ENCODE results near the gene ERP27. TPM values are rescaled to one million over a fixed set of nuclear protein-coding genes. Genes with fewer than 3 reads are reported as not detected.

ERP27 gene
- total RNA-seq, 1 donor from 2014 or later: 1.0 TPM

- FAIRE-seq: no peak
- H3K27ac ChIP-seq (ENCODE audit: low read depth, low read length): no peak overlapping the region
- H3K79me2 ChIP-seq (ENCODE audit: insufficient read depth, low read length): no peaks in the 10 kb centered on the region
- Mint-ChIP-seq H3K4me3 (ENCODE audit: unreplicated experiment) (no peak overlapping the region), H3K4me1 (ENCODE audit: low read depth, unreplicated experiment) (peaks cover 6% of the 10 kb centered on the region), H3K9me3 (ENCODE audit: unreplicated experiment) (peaks cover 3% of the 10 kb centered on the region), H3K27ac (ENCODE audit: unreplicated experiment) (no peak overlapping the region), H3K27me3 (ENCODE audit: low read depth, unreplicated experiment) (no peaks in the 10 kb centered on the region), H3K36me3 (ENCODE audit: low read depth, unreplicated experiment) (peaks cover 2% of the 10 kb centered on the region)
- TF ChIP-seq CTCF (IDR thresholded peaks at IDR 0.05; ENCODE audit: insufficient read depth, low read depth, low read length): no peak
- TF ChIP-seq EZH2 (IDR thresholded peaks at IDR 0.05; ENCODE audit: insufficient read depth, low read length): no peak
- no peak for DNase-seq (ENCODE audit: low read depth)
- H3K4me3 ChIP-seq (ENCODE audit: insufficient read depth, low read depth, low read length): no peak overlapping the region
- no peaks in the 10 kb centered on the region for H3K36me3 ChIP-seq (ENCODE audit: insufficient read depth, low read length)
- no peak overlapping the region for H3K4me2 ChIP-seq (ENCODE audit: low read length)
- H3K27me3 ChIP-seq (ENCODE audit: insufficient read depth, low read length): no peaks in the 10 kb centered on the region
- H3K4me1 ChIP-seq (ENCODE audit: insufficient read depth, low read length): no peaks in the 10 kb centered on the region
- no peaks in the 10 kb centered on the region for H4K20me1 ChIP-seq (ENCODE audit: insufficient read depth, low read length)
- no peaks in the 10 kb centered on the region for H3K9me3 ChIP-seq (ENCODE audit: insufficient read depth, low read depth, low read length)
- H3K9ac ChIP-seq (ENCODE audit: low read length): no peak overlapping the region
- H2AFZ ChIP-seq (ENCODE audit: low read depth, low read length): no peak overlapping the region
These were observed 3.8 kb downstream of the ERP27 start for GRCh38 chr12:14934511-14934910.

GRCh38 chr12:14931791-14932560, 6.4 kb downstream of the ERP27 start:
- no peak overlapping the region for H3K27ac Mint-ChIP-seq (ENCODE audit: unreplicated experiment)
- TF ChIP-seq CTCF (IDR thresholded peaks at IDR 0.05; ENCODE audit: insufficient read depth, low read depth, low read length) (no peak), EZH2 (IDR thresholded peaks at IDR 0.05; ENCODE audit: insufficient read depth, low read length) (no peak)
- no peak overlapping the region for H3K9ac ChIP-seq (ENCODE audit: low read length)
- H3K9me3 ChIP-seq (ENCODE audit: insufficient read depth, low read depth, low read length): no peaks in the 10 kb centered on the region
- H3K4me1 ChIP-seq (ENCODE audit: insufficient read depth, low read length): no peaks in the 10 kb centered on the region
- no peaks in the 10 kb centered on the region for H4K20me1 ChIP-seq (ENCODE audit: insufficient read depth, low read length)
- H3K79me2 ChIP-seq (ENCODE audit: insufficient read depth, low read length): no peaks in the 10 kb centered on the region
- no peak overlapping the region for H3K4me3 Mint-ChIP-seq (ENCODE audit: unreplicated experiment)
- no peaks in the 10 kb centered on the region for H3K27me3 ChIP-seq (ENCODE audit: insufficient read depth, low read length)
- H3K36me3 ChIP-seq (ENCODE audit: insufficient read depth, low read length): no peaks in the 10 kb centered on the region
- H3K4me3 ChIP-seq (ENCODE audit: insufficient read depth, low read depth, low read length): no peak overlapping the region
- no peak overlapping the region for H2AFZ ChIP-seq (ENCODE audit: low read depth, low read length)
- H3K27me3 Mint-ChIP-seq (ENCODE audit: low read depth, unreplicated experiment): no peaks in the 10 kb centered on the region
- no peaks in the 10 kb centered on the region for H3K36me3 Mint-ChIP-seq (ENCODE audit: low read depth, unreplicated experiment)
- no peak overlapping the region for H3K27ac ChIP-seq (ENCODE audit: low read depth, low read length)
- no peak for FAIRE-seq
- DNase-seq (ENCODE audit: low read depth): no peak
- H3K9me3 Mint-ChIP-seq (ENCODE audit: unreplicated experiment): no peaks in the 10 kb centered on the region
- no peak overlapping the region for H3K4me2 ChIP-seq (ENCODE audit: low read length)
- H3K4me1 Mint-ChIP-seq (ENCODE audit: low read depth, unreplicated experiment): peaks cover 6% of the 10 kb centered on the region

GRCh38 chr12:14931359-14931758, 7.0 kb downstream of the ERP27 start:
- no peak overlapping the region for H3K4me3 Mint-ChIP-seq (ENCODE audit: unreplicated experiment)
- H3K4me2 ChIP-seq (ENCODE audit: low read length): no peak overlapping the region
- no peak overlapping the region for H3K4me3 ChIP-seq (ENCODE audit: insufficient read depth, low read depth, low read length)
- no peaks in the 10 kb centered on the region for H3K9me3 Mint-ChIP-seq (ENCODE audit: unreplicated experiment)
- H3K27ac Mint-ChIP-seq (ENCODE audit: unreplicated experiment): no peak overlapping the region
- peaks cover 6% of the 10 kb centered on the region for H3K4me1 Mint-ChIP-seq (ENCODE audit: low read depth, unreplicated experiment)
- H3K4me1 ChIP-seq (ENCODE audit: insufficient read depth, low read length): no peaks in the 10 kb centered on the region
- DNase-seq (ENCODE audit: low read depth) (no peak), FAIRE-seq (no peak)
- H4K20me1 ChIP-seq (ENCODE audit: insufficient read depth, low read length): no peaks in the 10 kb centered on the region
- no peaks in the 10 kb centered on the region for H3K36me3 Mint-ChIP-seq (ENCODE audit: low read depth, unreplicated experiment)
- no peak overlapping the region for H3K9ac ChIP-seq (ENCODE audit: low read length)
- no peaks in the 10 kb centered on the region for H3K9me3 ChIP-seq (ENCODE audit: insufficient read depth, low read depth, low read length)
- H2AFZ ChIP-seq (ENCODE audit: low read depth, low read length): no peak overlapping the region
- no peaks in the 10 kb centered on the region for H3K79me2 ChIP-seq (ENCODE audit: insufficient read depth, low read length)
- H3K27ac ChIP-seq (ENCODE audit: low read depth, low read length): no peak overlapping the region
- no peaks in the 10 kb centered on the region for H3K27me3 ChIP-seq (ENCODE audit: insufficient read depth, low read length)
- H3K36me3 ChIP-seq (ENCODE audit: insufficient read depth, low read length): no peaks in the 10 kb centered on the region
- no peak for TF ChIP-seq EZH2 (IDR thresholded peaks at IDR 0.05; ENCODE audit: insufficient read depth, low read length)
- no peak for TF ChIP-seq CTCF (IDR thresholded peaks at IDR 0.05; ENCODE audit: insufficient read depth, low read depth, low read length)
- H3K27me3 Mint-ChIP-seq (ENCODE audit: low read depth, unreplicated experiment): no peaks in the 10 kb centered on the region

Data from astrocyte (in vitro differentiated cells and primary cell).